ENCODE results near the gene CHST6.
"Not testable (repeated sequence)": the region's sequence is repeated elsewhere in the genome, so short reads cannot be mapped to it uniquely, and the experiment has no call there.

Gene CHST6

GRCh38 chr16:75456971-75457370 is 38.3 kb downstream of the CHST6 start:
- DNase-seq (ENCODE audit: low read depth in 1 of 2, low spot score in 1 of 2) = no peak
- no peaks in the 10 kb centered on the region for H3K27me3 ChIP-seq (ENCODE audit: insufficient read depth, poor library complexity, severe bottlenecking)
- no peak overlapping the region for H3K27ac ChIP-seq (replicated peaks)
- no peak overlapping the region for H3K4me3 ChIP-seq (replicated peaks; ENCODE audit: insufficient read depth, low read length)
- TF ChIP-seq CTCF (IDR thresholded peaks at IDR 0.05; ENCODE audit: insufficient read depth, low read length) (no peak), GABPA (IDR thresholded peaks at IDR 0.05; ENCODE audit: low read depth) (no peak), SPI1 (IDR thresholded peaks at IDR 0.05; ENCODE audit: borderline replicate concordance, low read depth) (no peak), POLR2AphosphoS5 (IDR thresholded peaks at IDR 0.05; ENCODE audit: low read depth) (no peak)
- TF ChIP-seq, protein P1, sequence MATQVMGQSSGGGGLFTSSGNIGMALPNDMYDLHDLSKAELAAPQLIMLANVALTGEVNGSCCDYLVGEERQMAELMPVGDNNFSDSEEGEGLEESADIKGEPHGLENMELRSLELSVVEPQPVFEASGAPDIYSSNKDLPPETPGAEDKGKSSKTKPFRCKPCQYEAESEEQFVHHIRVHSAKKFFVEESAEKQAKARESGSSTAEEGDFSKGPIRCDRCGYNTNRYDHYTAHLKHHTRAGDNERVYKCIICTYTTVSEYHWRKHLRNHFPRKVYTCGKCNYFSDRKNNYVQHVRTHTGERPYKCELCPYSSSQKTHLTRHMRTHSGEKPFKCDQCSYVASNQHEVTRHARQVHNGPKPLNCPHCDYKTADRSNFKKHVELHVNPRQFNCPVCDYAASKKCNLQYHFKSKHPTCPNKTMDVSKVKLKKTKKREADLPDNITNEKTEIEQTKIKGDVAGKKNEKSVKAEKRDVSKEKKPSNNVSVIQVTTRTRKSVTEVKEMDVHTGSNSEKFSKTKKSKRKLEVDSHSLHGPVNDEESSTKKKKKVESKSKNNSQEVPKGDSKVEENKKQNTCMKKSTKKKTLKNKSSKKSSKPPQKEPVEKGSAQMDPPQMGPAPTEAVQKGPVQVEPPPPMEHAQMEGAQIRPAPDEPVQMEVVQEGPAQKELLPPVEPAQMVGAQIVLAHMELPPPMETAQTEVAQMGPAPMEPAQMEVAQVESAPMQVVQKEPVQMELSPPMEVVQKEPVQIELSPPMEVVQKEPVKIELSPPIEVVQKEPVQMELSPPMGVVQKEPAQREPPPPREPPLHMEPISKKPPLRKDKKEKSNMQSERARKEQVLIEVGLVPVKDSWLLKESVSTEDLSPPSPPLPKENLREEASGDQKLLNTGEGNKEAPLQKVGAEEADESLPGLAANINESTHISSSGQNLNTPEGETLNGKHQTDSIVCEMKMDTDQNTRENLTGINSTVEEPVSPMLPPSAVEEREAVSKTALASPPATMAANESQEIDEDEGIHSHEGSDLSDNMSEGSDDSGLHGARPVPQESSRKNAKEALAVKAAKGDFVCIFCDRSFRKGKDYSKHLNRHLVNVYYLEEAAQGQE (IDR thresholded peaks at IDR 0.05; ENCODE audit: insufficient replicate concordance, low read depth) = no peak

- H3K27ac ChIP-seq (replicated peaks); H3K27me3 ChIP-seq (ENCODE audit: insufficient read depth, poor library complexity, severe bottlenecking); DNase-seq (ENCODE audit: low read depth in 1 of 2, low spot score in 1 of 2); H3K4me3 ChIP-seq (replicated peaks; ENCODE audit: insufficient read depth, low read length): not testable (repeated sequence)
Measured at GRCh38 chr16:75456486-75456885, 38.8 kb downstream of the CHST6 start.

DNA sequence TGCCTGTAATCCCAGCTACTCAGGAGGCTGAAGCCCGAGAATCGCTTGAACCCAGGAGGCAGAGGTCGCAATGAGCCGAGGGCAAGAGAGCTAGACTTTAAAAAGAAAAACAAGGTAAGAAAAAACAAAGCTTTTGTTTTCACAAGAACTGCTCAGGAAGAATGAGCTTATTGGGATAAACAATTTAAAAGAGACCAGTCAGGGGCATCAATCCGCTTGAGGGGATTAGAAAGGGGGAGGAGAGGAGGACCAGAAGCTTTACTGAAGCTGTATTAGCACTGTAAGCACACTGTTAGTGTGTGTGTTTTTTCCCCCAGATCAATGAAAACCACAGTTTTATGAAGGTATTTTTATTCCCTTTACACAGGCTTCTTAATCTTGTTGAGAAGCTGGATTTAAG is 39.6 kb downstream of the CHST6 start:
- DNase-seq (ENCODE audit: low read depth in 1 of 2, low spot score in 1 of 2) = no peak
- TF ChIP-seq GABPA (IDR thresholded peaks at IDR 0.05; ENCODE audit: low read depth) = no peak
- H3K27ac ChIP-seq (replicated peaks) = no peak overlapping the region
- no peaks in the 10 kb centered on the region for H3K27me3 ChIP-seq (ENCODE audit: insufficient read depth, poor library complexity, severe bottlenecking)
- H3K4me3 ChIP-seq (replicated peaks; ENCODE audit: insufficient read depth, low read length) = no peak overlapping the region

DNA sequence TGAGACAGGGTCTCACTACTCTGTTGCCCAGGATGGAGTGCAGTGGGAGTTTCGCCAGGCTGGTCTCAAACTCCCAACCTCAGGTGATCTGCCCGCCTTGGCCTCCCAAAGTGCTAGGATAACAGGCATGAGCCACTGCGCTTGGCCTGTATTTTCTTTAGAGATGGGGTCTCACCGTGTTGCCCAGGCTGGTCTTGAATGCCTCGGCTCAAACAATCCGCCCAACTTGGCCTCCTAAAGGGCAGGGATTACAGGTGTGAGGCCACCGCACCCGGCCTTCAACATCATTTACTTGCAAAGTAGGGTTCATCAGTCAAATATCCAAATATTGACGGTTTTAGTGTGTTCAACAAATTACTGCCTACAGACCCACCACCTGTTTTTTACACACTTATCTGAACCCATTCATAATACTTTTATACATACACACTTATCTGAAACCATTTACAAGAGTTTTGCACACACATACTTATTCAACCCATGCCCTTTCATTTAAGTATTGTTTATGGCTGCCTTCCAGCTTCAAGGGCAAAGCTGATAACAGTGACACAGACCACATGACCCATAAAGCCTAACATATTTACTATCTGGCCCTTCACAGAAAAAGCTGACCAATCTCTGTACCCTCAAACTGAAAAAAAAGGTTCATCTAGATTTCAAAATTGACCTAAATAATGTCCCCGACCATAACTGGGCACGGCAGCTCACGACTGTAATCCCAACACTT is 42.6 kb downstream of the CHST6 start:
- no peak for DNase-seq (ENCODE audit: low read depth in 1 of 2, low spot score in 1 of 2)
- no peaks in the 10 kb centered on the region for H3K27me3 ChIP-seq (ENCODE audit: insufficient read depth, poor library complexity, severe bottlenecking)
- TF ChIP-seq CTCF (IDR thresholded peaks at IDR 0.05; ENCODE audit: insufficient read depth, low read length) (no peak), POLR2AphosphoS5 (IDR thresholded peaks at IDR 0.05; ENCODE audit: low read depth) (no peak), GABPA (IDR thresholded peaks at IDR 0.05; ENCODE audit: low read depth) (no peak), SPI1 (IDR thresholded peaks at IDR 0.05; ENCODE audit: borderline replicate concordance, low read depth) (no peak)
- TF ChIP-seq, protein P1 (IDR thresholded peaks at IDR 0.05; ENCODE audit: insufficient replicate concordance, low read depth) = no peak
- H3K4me3 ChIP-seq (replicated peaks; ENCODE audit: insufficient read depth, low read length) = no peak overlapping the region
- H3K27ac ChIP-seq (replicated peaks) = no peak overlapping the region

GRCh38 chr16:75446416-75446815 is 48.8 kb downstream of the CHST6 start:
- no peak for DNase-seq (ENCODE audit: low read depth in 1 of 2, low spot score in 1 of 2)
- no peak overlapping the region for H3K27ac ChIP-seq (replicated peaks)
- TF ChIP-seq SPI1 (IDR thresholded peaks at IDR 0.05; ENCODE audit: borderline replicate concordance, low read depth) = no peak
- TF ChIP-seq, protein P1 (IDR thresholded peaks at IDR 0.05; ENCODE audit: insufficient replicate concordance, low read depth) = no peak
- H3K27me3 ChIP-seq (ENCODE audit: insufficient read depth, poor library complexity, severe bottlenecking) = no peaks in the 10 kb centered on the region
- no peak overlapping the region for H3K4me3 ChIP-seq (replicated peaks; ENCODE audit: insufficient read depth, low read length)

All from HL-60 (cell line).